ENCODE data around the gene TTC21A. TPM values are rescaled to one million over a fixed set of nuclear protein-coding genes. Genes with fewer than 3 reads are reported as not detected.
A peak's percentile ranks its signal among the peaks of the same experiment; 100 is the strongest.

TTC21A gene
- total and polyA plus RNA-seq, 10 of the 15 experiments (the other 5 are each of a cell fraction or from before 2014, with no cell fraction given): 0.62 to 3.2 (median 1.2) TPM

GRCh38 chr3:39166134-39166710 is 58.7 kb downstream of the TTC21A start (continued):
- TF ChIP-seq MEF2A (IDR thresholded peaks at IDR 0.05; ENCODE audit: insufficient read depth, low read depth, low read length): no peak
- peak; percentile 39 for TF ChIP-seq RAD21 (IDR thresholded peaks at IDR 0.05; ENCODE audit: insufficient read depth, low read depth, low read length)
- TF ChIP-seq ESRRA (IDR thresholded peaks at IDR 0.05; ENCODE audit: low read length): no peak
- no peak for TF ChIP-seq MTA2 (IDR thresholded peaks at IDR 0.05; ENCODE audit: low read depth)
- no peak for TF ChIP-seq ZZZ3 (IDR thresholded peaks at IDR 0.05; ENCODE audit: control insufficient read depth, insufficient read length, low read depth)
- TF ChIP-seq NRF1 (conservative IDR thresholded peaks at IDR 0.05; ENCODE audit: low read depth, low read length): no peak
- TF ChIP-seq SREBF1 (IDR thresholded peaks at IDR 0.05; ENCODE audit: low read length): no peak
- no peak for TF ChIP-seq PBX3 (IDR thresholded peaks at IDR 0.05; ENCODE audit: insufficient replicate concordance, low read depth, low read length)
- TF ChIP-seq BCL3 (IDR thresholded peaks at IDR 0.05; ENCODE audit: borderline replicate concordance, insufficient read depth, low read depth, low read length, poor library complexity, severe bottlenecking): no peak
- no peak for TF ChIP-seq MEF2B (IDR thresholded peaks at IDR 0.05; ENCODE audit: partially characterized antibody, poor library complexity, severe bottlenecking)
- no peak for TF ChIP-seq JUNB (IDR thresholded peaks at IDR 0.05)
- no peak for TF ChIP-seq GATAD2B (conservative IDR thresholded peaks at IDR 0.05; ENCODE audit: low read depth)
- no peak for TF ChIP-seq RB1 (IDR thresholded peaks at IDR 0.05; ENCODE audit: borderline replicate concordance)
- TF ChIP-seq TAF1 (IDR thresholded peaks at IDR 0.05; ENCODE audit: borderline replicate concordance, low read depth, low read length): no peak
- TF ChIP-seq SRF (IDR thresholded peaks at IDR 0.05; ENCODE audit: low read depth in 2 of 2, low read length in 2 of 2): no peak
- TF ChIP-seq FOS (IDR thresholded peaks at IDR 0.05; ENCODE audit: borderline replicate concordance, extremely low read depth, insufficient read length): no peak
- no peak for TF ChIP-seq CHD4 (IDR thresholded peaks at IDR 0.05)
